ENCODE data around the gene TMEM141. TPM values are rescaled to one million over a fixed set of nuclear protein-coding genes. Genes with fewer than 3 reads are reported as not detected.

Gene TMEM141
- total RNA-seq, 2 donors from 2014 or later: 123 to 148 TPM

GRCh38 chr9:136761545-136761981 lies 29.6 kb upstream of the TMEM141 start:
- H3K4me3 ChIP-seq: no peak overlapping the region
- H3K9me3 ChIP-seq: no peaks in the 10 kb centered on the region
- H3K27me3 ChIP-seq: no peaks in the 10 kb centered on the region
- H3K27ac ChIP-seq: no peak overlapping the region
- H3K36me3 ChIP-seq: no peaks in the 10 kb centered on the region
- no peak for TF ChIP-seq CTCF (IDR thresholded peaks at IDR 0.05)
- H3K4me1 ChIP-seq: peaks cover 0 to 14% of the 10 kb centered on the region in 2 donors
- no peak for DNase-seq (ENCODE audit: low spot score)

GRCh38 chr9:136762221-136762691 lies 28.9 kb upstream of the TMEM141 start:
- Histone ChIP-seq H3K27me3 (no peaks in the 10 kb centered on the region), H3K36me3 (no peaks in the 10 kb centered on the region), H3K4me3 (no peak overlapping the region), H3K9me3 (no peaks in the 10 kb centered on the region), H3K4me1 (peaks cover 0 to 14% of the 10 kb centered on the region in 2 donors), H3K27ac (no peak overlapping the region)
- DNase-seq (ENCODE audit: low spot score): no peak
- TF ChIP-seq CTCF (IDR thresholded peaks at IDR 0.05): no peak

DNA sequence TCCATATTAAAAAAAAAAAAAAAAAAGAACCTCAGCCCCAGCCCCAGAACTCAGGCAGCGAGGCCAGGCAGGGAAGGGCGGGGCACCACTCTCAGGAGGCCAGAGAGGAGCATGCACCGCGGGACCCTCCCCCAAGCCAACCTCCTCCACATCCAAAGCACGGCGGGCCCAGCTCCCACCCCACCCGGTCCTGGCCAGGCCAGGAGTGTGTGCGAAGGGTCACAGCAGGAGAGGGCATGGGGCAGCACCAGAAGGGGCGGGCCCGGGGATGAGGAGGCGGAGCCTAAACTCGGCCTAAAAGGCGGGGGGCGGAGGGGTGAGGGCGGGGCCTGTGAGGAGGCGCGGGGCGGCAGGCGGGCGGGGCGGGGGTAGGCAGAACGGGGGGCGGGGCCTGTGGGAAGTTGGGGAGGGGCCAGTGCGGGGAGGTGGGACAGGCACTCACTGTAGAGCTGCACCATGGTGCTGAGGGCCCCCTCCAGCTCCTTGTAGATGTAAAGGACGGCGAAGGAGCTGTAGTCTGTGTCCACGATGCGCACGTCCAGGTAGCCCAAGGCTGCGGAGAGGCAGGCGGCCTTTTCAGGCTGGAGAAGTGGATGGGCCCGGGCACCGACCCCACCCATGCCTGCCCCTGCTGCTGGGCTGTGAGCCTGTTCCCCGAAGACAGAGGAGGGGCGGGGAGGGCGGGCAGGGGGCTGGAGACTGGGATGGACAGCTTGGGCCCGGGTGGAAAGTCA lies 28.1 kb upstream of the TMEM141 start:
- peaks cover 0 to 14% of the 10 kb centered on the region in 2 donors for H3K4me1 ChIP-seq
- no peak for TF ChIP-seq CTCF (IDR thresholded peaks at IDR 0.05)
- no peak overlapping the region for H3K27ac ChIP-seq
- H3K27me3 ChIP-seq: no peaks in the 10 kb centered on the region
- no peaks in the 10 kb centered on the region for H3K9me3 ChIP-seq
- H3K4me3 ChIP-seq: no peak overlapping the region
- no peak for DNase-seq (ENCODE audit: low spot score)
- H3K36me3 ChIP-seq: no peaks in the 10 kb centered on the region

DNA sequence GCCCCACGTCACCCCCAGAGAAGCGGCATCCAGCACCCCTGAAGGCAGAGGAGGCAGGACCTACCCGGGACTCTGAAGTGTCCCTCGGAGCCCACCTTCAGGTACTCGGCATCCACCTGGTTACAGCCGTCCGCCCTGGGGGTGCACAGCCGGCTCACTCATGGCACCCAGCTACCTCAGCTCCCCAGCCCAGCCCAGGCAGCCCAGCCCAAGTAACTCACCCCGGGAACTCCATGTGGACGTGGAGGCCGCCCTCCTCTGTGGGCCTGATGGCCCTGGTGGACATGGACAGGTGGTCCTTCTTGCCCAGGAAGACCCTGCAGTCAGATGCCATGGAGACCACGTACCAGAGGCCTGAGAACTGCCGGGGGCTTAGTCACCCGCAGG lies 27.5 kb upstream of the TMEM141 start:
- peaks cover 0 to 11% of the 10 kb centered on the region in 2 donors for H3K4me1 ChIP-seq
- H3K4me3 ChIP-seq: no peak overlapping the region
- no peak for TF ChIP-seq CTCF (IDR thresholded peaks at IDR 0.05)
- H3K27ac ChIP-seq: no peak overlapping the region
- H3K36me3 ChIP-seq: no peaks in the 10 kb centered on the region
- no peak for DNase-seq (ENCODE audit: low spot score)
- H3K27me3 ChIP-seq: no peaks in the 10 kb centered on the region
- no peaks in the 10 kb centered on the region for H3K9me3 ChIP-seq

DNA sequence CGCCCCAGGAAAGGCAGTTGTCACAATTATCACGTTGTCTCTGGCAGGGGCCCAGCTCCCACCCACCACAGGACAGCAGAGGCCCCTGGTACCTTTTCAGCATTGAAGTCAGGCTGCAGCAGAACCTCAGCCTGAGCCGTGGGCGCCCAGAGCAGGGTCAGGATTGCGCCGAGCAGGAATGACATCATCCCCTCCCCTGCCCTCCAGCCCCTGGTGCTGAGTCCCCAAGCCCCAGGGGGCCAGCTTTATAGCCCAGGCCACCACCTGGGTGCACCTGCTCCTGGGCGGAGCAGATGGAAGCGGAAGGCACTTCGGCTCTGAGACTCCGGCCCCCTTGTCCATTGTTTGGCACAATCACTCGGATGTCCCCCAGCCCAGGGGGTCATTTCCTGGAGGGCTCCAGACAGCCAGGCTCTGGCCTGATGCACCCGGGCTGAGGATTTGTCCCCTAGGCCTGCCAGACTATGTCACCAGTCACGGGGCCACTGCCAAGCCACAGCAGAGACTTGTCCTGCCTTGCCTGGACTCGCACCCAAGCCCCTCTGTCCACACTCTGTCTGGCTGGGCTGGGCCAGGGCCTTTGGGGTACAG lies 26.7 kb upstream of the TMEM141 start, which contains the start of gene LCN15:
Gene LCN15 (minus strand): TSS at position 218 of the 591 bp plus-strand sequence. CDS start 30 bp downstream, at position 188.
- TF ChIP-seq CTCF (IDR thresholded peaks at IDR 0.05): no peak
- DNase-seq (ENCODE audit: low spot score): no peak
- no peaks in the 10 kb centered on the region for H3K27me3 ChIP-seq
- no peak within 1 kb of the TSS for H3K4me3 ChIP-seq
- H3K9me3 ChIP-seq: no peaks in the 10 kb centered on the region
- H3K27ac ChIP-seq: no peak within 1 kb of the TSS
- no peaks in the 10 kb centered on the region for H3K36me3 ChIP-seq
- peaks cover 0 to 11% of the 10 kb centered on the region in 2 donors for H3K4me1 ChIP-seq

All from right atrium auricular region (tissue), 2 donors.